ENCODE data around the gene FBXO11.

FBXO11 gene

GRCh38 chr2:47803363-47803762 is 102.9 kb downstream of the FBXO11 start:
- no peak overlapping the region for H3K4me3 ChIP-seq (ENCODE audit: low read depth, low read length)
- no peak for DNase-seq (ENCODE audit: low read depth)
- no peak for TF ChIP-seq CTCF (conservative IDR thresholded peaks at IDR 0.05; ENCODE audit: low read depth, low read length)

GRCh38 chr2:47801118-47801517 is 105.2 kb downstream of the FBXO11 start:
- TF ChIP-seq CTCF (conservative IDR thresholded peaks at IDR 0.05; ENCODE audit: low read depth, low read length) = no peak
- no peak overlapping the region for H3K4me3 ChIP-seq (ENCODE audit: low read depth, low read length)
- no peak for DNase-seq (ENCODE audit: low read depth)

GRCh38 chr2:47799031-47799609 is 107.2 kb downstream of the FBXO11 start:
- no peak for DNase-seq (ENCODE audit: low read depth)
- H3K4me3 ChIP-seq (ENCODE audit: low read depth, low read length) = no peak overlapping the region
- TF ChIP-seq CTCF (conservative IDR thresholded peaks at IDR 0.05; ENCODE audit: low read depth, low read length) = no peak

- no peak for TF ChIP-seq CTCF (conservative IDR thresholded peaks at IDR 0.05; ENCODE audit: low read depth, low read length)
- no peak overlapping the region for H3K4me3 ChIP-seq (ENCODE audit: low read depth, low read length)
- DNase-seq (ENCODE audit: low read depth) = no peak
Measured at GRCh38 chr2:47798631-47799030, 107.7 kb downstream of the FBXO11 start.

- no peak for DNase-seq (ENCODE audit: low read depth)
- no peak overlapping the region for H3K4me3 ChIP-seq (ENCODE audit: low read depth, low read length)
- TF ChIP-seq CTCF (conservative IDR thresholded peaks at IDR 0.05; ENCODE audit: low read depth, low read length) = no peak
Measured at GRCh38 chr2:47796090-47796697, 110.1 kb downstream of the FBXO11 start.

GRCh38 chr2:47785986-47786385 is 120.3 kb downstream of the FBXO11 start:
- no peak overlapping the region for H3K4me3 ChIP-seq (ENCODE audit: low read depth, low read length)
- no peak for DNase-seq (ENCODE audit: low read depth)
- no peak for TF ChIP-seq CTCF (conservative IDR thresholded peaks at IDR 0.05; ENCODE audit: low read depth, low read length)

GRCh38 chr2:47784352-47784851 is 121.9 kb downstream of the FBXO11 start:
- TF ChIP-seq CTCF (conservative IDR thresholded peaks at IDR 0.05; ENCODE audit: low read depth, low read length) = no peak
- DNase-seq (ENCODE audit: low read depth) = no peak
- H3K4me3 ChIP-seq (ENCODE audit: low read depth, low read length) = peak overlapping the region; percentile 87
